SK-N-SH treated with all-trans-retinoic acid at 6 μM for 48 hours (cell line): ENCODE data around the gene TMEM174.

Experiments used
- OSR1 ChIP-seq: fragments of 250-450 bp; sonication (Bioruptor Pico); IDR thresholded peaks from 2 replicates; pipeline ENCODE4 v1.8.0; 2022; ENCODE audit warnings: moderate library complexity, mild to moderate bottlenecking, inconsistent platforms
- ZNF565 ChIP-seq: fragments of 450-650 bp; formaldehyde crosslinking; conservative IDR thresholded peaks from 2 replicates; pipeline ENCODE4 v1.5.0; 2020; ENCODE audit warnings: low read depth, mild to moderate bottlenecking, moderate library complexity

- no peak for TF ChIP-seq ZNF565 (CRISPR knock-in tag)
- no peak for TF ChIP-seq OSR1 (CRISPR knock-in tag)
These were observed 42.5 kb downstream of the TMEM174 start for GRCh38 chr5:73215531-73215890.
